ENCODE measurements around the gene PTPN5.
A peak's percentile ranks its signal among the peaks of the same experiment; 100 is the strongest.
"Not testable (repeated sequence)": the region's sequence is repeated elsewhere in the genome, so short reads cannot be mapped to it uniquely, and the experiment has no call there.

PTPN5 gene
- total RNA-seq: 0 reads per million in 2 donors

GRCh38 chr11:18791207-18791968, at the start of gene PTPN5:
TSS of gene PTPN5 (minus strand) at chr11:18791798. CDS start at chr11:18771958, 19,840 bp downstream.
- DNase-seq: no peak

- no peak for DNase-seq
These were observed 44.8 kb upstream of the PTPN5 start for GRCh38 chr11:18836417-18836816.

- DNase-seq: no peak
These were observed 43.3 kb upstream of the PTPN5 start for GRCh38 chr11:18834754-18835466.

GRCh38 chr11:18820160-18820559, 28.6 kb upstream of the PTPN5 start:
- DNase-seq: not testable (repeated sequence)

GRCh38 chr11:18804199-18804999, 12.8 kb upstream of the PTPN5 start:
- DNase-seq: no peak

GRCh38 chr11:18802381-18803257, 11.0 kb upstream of the PTPN5 start:
- peak; percentile 16 for DNase-seq

- no peak for DNase-seq
These were observed 7.3 kb upstream of the PTPN5 start for GRCh38 chr11:18798799-18799469.

- no peak for DNase-seq
These were observed 3.4 kb upstream of the PTPN5 start for GRCh38 chr11:18794956-18795355.

GRCh38 chr11:18792827-18793226, 1.2 kb upstream of the PTPN5 start:
- no peak for DNase-seq

GRCh38 chr11:18791969-18792628, 501 bp upstream of the PTPN5 start:
- no peak for DNase-seq

GRCh38 chr11:18790883-18791206, 753 bp downstream of the PTPN5 start:
- DNase-seq: no peak

GRCh38 chr11:18789942-18790341, 1.7 kb downstream of the PTPN5 start:
- no peak for DNase-seq

- no peak for DNase-seq
These were observed 6.2 kb downstream of the PTPN5 start for GRCh38 chr11:18785411-18785810.

GRCh38 chr11:18780896-18781295, 10.7 kb downstream of the PTPN5 start:
- no peak for DNase-seq

GRCh38 chr11:18780329-18780728, 11.3 kb downstream of the PTPN5 start:
- no peak for DNase-seq

- DNase-seq: no peak
These were observed 13.1 kb downstream of the PTPN5 start for GRCh38 chr11:18778468-18778867.

GRCh38 chr11:18776324-18776723, 15.3 kb downstream of the PTPN5 start:
- DNase-seq: no peak

GRCh38 chr11:18775492-18776292, 15.9 kb downstream of the PTPN5 start:
- DNase-seq: peak; percentile 40

GRCh38 chr11:18774801-18775200, 16.8 kb downstream of the PTPN5 start:
- DNase-seq: no peak

GRCh38 chr11:18773681-18774080, 17.9 kb downstream of the PTPN5 start:
- DNase-seq: no peak
